ENCODE results near the gene HSPA8. TPM values are rescaled to one million over a fixed set of nuclear protein-coding genes. Genes with fewer than 3 reads are reported as not detected.
"Not testable (repeated sequence)": the region's sequence is repeated elsewhere in the genome, so short reads cannot be mapped to it uniquely, and the experiment has no call there.

HSPA8 gene
- 1,000 to 10,000 TPM; 2,378 to 2,407 TPM for total RNA-seq

GRCh38 chr11:123061403-123062157, at the start of gene HSPA8:
HSPA8 (minus strand) TSS chr11:123062136; CDS start chr11:123061324, 812 bp downstream.
- H3K4me1 Mint-ChIP-seq (ENCODE audit: low read depth) = peaks cover 54% of the 10 kb centered on the region
- peaks cover 64% of the 10 kb centered on the region for H3K36me3 Mint-ChIP-seq
- POLR2A ChIA-PET = interaction anchor here (0.6 to 12.4 kb wide), 11 partner anchors 8 to 365 kb away, joined by 3 to 202 read pairs (median 6); no protein-coding TSS in a partner anchor
- H3K9me3 Mint-ChIP-seq = no peaks in the 10 kb centered on the region
- intact Hi-C loops (cut with micrococcal nuclease) = loop anchor here (1.0 to 5.0 kb wide), 12 partner anchors 9 to 1599 kb away; partner anchors contain the start of gene GRAMD1B
- CTCF ChIA-PET = interaction anchor here (0.7 kb wide), 1 partner anchor 49 kb away, joined by 3 read pairs; no protein-coding TSS in a partner anchor
- peak within 1 kb of the TSS; percentile 99 for H3K4me3 Mint-ChIP-seq
- DNase-seq = peak; percentile 72
- peak within 1 kb of the TSS; percentile 100 for H3K27ac Mint-ChIP-seq
- H3K27me3 Mint-ChIP-seq = no peaks in the 10 kb centered on the region

- H3K27me3 Mint-ChIP-seq = no peaks in the 10 kb centered on the region
- no peak overlapping the region for H3K27ac Mint-ChIP-seq
- no peaks in the 10 kb centered on the region for H3K36me3 Mint-ChIP-seq
- peaks cover 4% of the 10 kb centered on the region for H3K4me1 Mint-ChIP-seq (ENCODE audit: low read depth)
- no peak for DNase-seq
- CTCF ChIA-PET = interaction anchor here (0.5 to 18.4 kb wide), 25 partner anchors 9 to 400 kb away, joined by 3 to 351 read pairs (median 5); partner anchors contain the start of gene CLMP
- no peak overlapping the region for H3K4me3 Mint-ChIP-seq
- POLR2A ChIA-PET = no interaction called here
- H3K9me3 Mint-ChIP-seq = peaks cover 4% of the 10 kb centered on the region
- intact Hi-C loops (cut with micrococcal nuclease) = loop anchor here (1.0 to 10.0 kb wide), 3 partner anchors 53 to 367 kb away; no protein-coding TSS in a partner anchor
Observed at GRCh38 chr11:123111465-123111864, 49.5 kb upstream of the HSPA8 start.

- no peak for DNase-seq
- Mint-ChIP-seq H3K27ac (no peak overlapping the region), H3K4me3 (no peak overlapping the region), H3K4me1 (ENCODE audit: low read depth) (peaks cover 4% of the 10 kb centered on the region), H3K9me3 (no peaks in the 10 kb centered on the region), H3K27me3 (no peaks in the 10 kb centered on the region), H3K36me3 (no peaks in the 10 kb centered on the region)
- intact Hi-C loops (cut with micrococcal nuclease) = loop anchor here (2.0 to 10.0 kb wide), 2 partner anchors 54 to 368 kb away; no protein-coding TSS in a partner anchor
- ChIA-PET POLR2A (no interaction called here), CTCF (interaction anchor here (0.5 to 18.4 kb wide), 26 partner anchors 7 to 466 kb away, joined by 3 to 351 read pairs (median 4); partner anchors contain the start of gene HSPA8)
Observed at GRCh38 chr11:123110397-123110796, 48.5 kb upstream of the HSPA8 start.

- H3K9me3 Mint-ChIP-seq = no peaks in the 10 kb centered on the region
- CTCF ChIA-PET = interaction anchor here (1.1 to 18.4 kb wide), 4 partner anchors 9 to 369 kb away, joined by 3 to 351 read pairs (median 20); no protein-coding TSS in a partner anchor
- POLR2A ChIA-PET = no interaction called here
- peaks cover 8% of the 10 kb centered on the region for H3K4me1 Mint-ChIP-seq (ENCODE audit: low read depth)
- no peak for DNase-seq
- no peaks in the 10 kb centered on the region for H3K36me3 Mint-ChIP-seq
- H3K27me3 Mint-ChIP-seq = no peaks in the 10 kb centered on the region
- H3K27ac Mint-ChIP-seq = no peak overlapping the region
- intact Hi-C loops (cut with micrococcal nuclease) = no loop called here
- H3K4me3 Mint-ChIP-seq = no peak overlapping the region
Observed at GRCh38 chr11:123107945-123108495, 46.1 kb upstream of the HSPA8 start.

GRCh38 chr11:123104697-123105096, 42.8 kb upstream of the HSPA8 start:
- Mint-ChIP-seq H3K36me3 (no peaks in the 10 kb centered on the region), H3K4me3 (no peak overlapping the region), H3K27me3 (no peaks in the 10 kb centered on the region), H3K9me3 (no peaks in the 10 kb centered on the region), H3K27ac (no peak overlapping the region), H3K4me1 (ENCODE audit: low read depth) (peaks cover 16% of the 10 kb centered on the region)
- intact Hi-C loops (cut with micrococcal nuclease) = loop anchor here (5.0 kb wide), 1 partner anchor 42 kb away; the partner anchor contains the start of gene HSPA8
- CTCF ChIA-PET = interaction anchor here (0.8 to 18.4 kb wide), 7 partner anchors 21 to 165 kb away, joined by 3 to 351 read pairs (median 12); no protein-coding TSS in a partner anchor
- DNase-seq = no peak
- POLR2A ChIA-PET = no interaction called here

GRCh38 chr11:123103326-123103980, 41.5 kb upstream of the HSPA8 start:
- DNase-seq = peak; percentile 42
- CTCF ChIA-PET = interaction anchor here (0.6 to 18.4 kb wide), 45 partner anchors 8 to 1475 kb away, joined by 3 to 351 read pairs (median 4); no protein-coding TSS in a partner anchor
- no peaks in the 10 kb centered on the region for H3K9me3 Mint-ChIP-seq
- intact Hi-C loops (cut with micrococcal nuclease) = loop anchor here (2.0 to 5.0 kb wide), 2 partner anchors 41 to 143 kb away; partner anchors contain the start of gene HSPA8
- H3K27me3 Mint-ChIP-seq = no peaks in the 10 kb centered on the region
- H3K4me1 Mint-ChIP-seq (ENCODE audit: low read depth) = peaks cover 16% of the 10 kb centered on the region
- H3K36me3 Mint-ChIP-seq = no peaks in the 10 kb centered on the region
- POLR2A ChIA-PET = interaction anchor here (0.6 to 1.3 kb wide), 2 partner anchors 13 to 40 kb away, joined by 4 to 5 read pairs; no protein-coding TSS in a partner anchor
- H3K27ac Mint-ChIP-seq = no peak overlapping the region
- no peak overlapping the region for H3K4me3 Mint-ChIP-seq

GRCh38 chr11:123100379-123101085, 38.6 kb upstream of the HSPA8 start:
- H3K4me1 Mint-ChIP-seq (ENCODE audit: low read depth) = peaks cover 16% of the 10 kb centered on the region
- POLR2A ChIA-PET = no interaction called here
- no peaks in the 10 kb centered on the region for H3K27me3 Mint-ChIP-seq
- no peaks in the 10 kb centered on the region for H3K36me3 Mint-ChIP-seq
- no peak for DNase-seq
- intact Hi-C loops (cut with micrococcal nuclease) = loop anchor here (5.0 kb wide), 1 partner anchor 38 kb away; the partner anchor contains the start of gene HSPA8
- H3K4me3 Mint-ChIP-seq = no peak overlapping the region
- peak overlapping the region; percentile 18 for H3K27ac Mint-ChIP-seq
- no peaks in the 10 kb centered on the region for H3K9me3 Mint-ChIP-seq
- CTCF ChIA-PET = interaction anchor here (0.7 to 18.4 kb wide), 5 partner anchors 11 to 307 kb away, joined by 3 to 351 read pairs (median 4); no protein-coding TSS in a partner anchor

GRCh38 chr11:123098990-123099389, 37.1 kb upstream of the HSPA8 start:
- POLR2A ChIA-PET = no interaction called here
- Mint-ChIP-seq H3K4me1 (ENCODE audit: low read depth) (peaks cover 16% of the 10 kb centered on the region), H3K4me3 (no peak overlapping the region), H3K9me3 (no peaks in the 10 kb centered on the region), H3K27me3 (no peaks in the 10 kb centered on the region), H3K36me3 (no peaks in the 10 kb centered on the region), H3K27ac (no peak overlapping the region)
- intact Hi-C loops (cut with micrococcal nuclease) = no loop called here
- DNase-seq = no peak
- CTCF ChIA-PET = interaction anchor here (0.7 to 18.4 kb wide), 4 partner anchors 9 to 146 kb away, joined by 3 to 351 read pairs (median 9); no protein-coding TSS in a partner anchor

- no peak for DNase-seq
- H3K27ac Mint-ChIP-seq = no peak overlapping the region
- no peaks in the 10 kb centered on the region for H3K27me3 Mint-ChIP-seq
- intact Hi-C loops (cut with micrococcal nuclease) = no loop called here
- POLR2A ChIA-PET = interaction anchor here (0.6 to 0.8 kb wide), 2 partner anchors 8 to 27 kb away, joined by 3 read pairs; no protein-coding TSS in a partner anchor
- H3K4me3 Mint-ChIP-seq = no peak overlapping the region
- peaks cover 5% of the 10 kb centered on the region for H3K4me1 Mint-ChIP-seq (ENCODE audit: low read depth)
- no peaks in the 10 kb centered on the region for H3K9me3 Mint-ChIP-seq
- CTCF ChIA-PET = interaction anchor here (1.0 to 2.4 kb wide), 2 partner anchors 9 to 154 kb away, joined by 5 to 10 read pairs; no protein-coding TSS in a partner anchor
- H3K36me3 Mint-ChIP-seq = no peaks in the 10 kb centered on the region
Observed at GRCh38 chr11:123093739-123094138, 31.8 kb upstream of the HSPA8 start.

- ChIA-PET POLR2A (no interaction called here), CTCF (interaction anchor here (0.6 to 1.5 kb wide), 3 partner anchors 11 to 15 kb away, joined by 3 to 4 read pairs (median 3); no protein-coding TSS in a partner anchor)
- intact Hi-C loops (cut with micrococcal nuclease) = no loop called here
- Mint-ChIP-seq H3K9me3 (no peaks in the 10 kb centered on the region), H3K27me3 (no peaks in the 10 kb centered on the region), H3K4me3 (no peak overlapping the region), H3K27ac (no peak overlapping the region), H3K36me3 (no peaks in the 10 kb centered on the region), H3K4me1 (ENCODE audit: low read depth) (peaks cover 18% of the 10 kb centered on the region)
- no peak for DNase-seq
Observed at GRCh38 chr11:123091506-123091905, 29.6 kb upstream of the HSPA8 start.

GRCh38 chr11:123090168-123090567, 28.2 kb upstream of the HSPA8 start:
- peak overlapping the region; percentile 11 for H3K27ac Mint-ChIP-seq
- DNase-seq; H3K27me3 Mint-ChIP-seq; H3K4me3 Mint-ChIP-seq; H3K9me3 Mint-ChIP-seq; intact Hi-C loops (cut with micrococcal nuclease); H3K36me3 Mint-ChIP-seq: not testable (repeated sequence)
- H3K4me1 Mint-ChIP-seq (ENCODE audit: low read depth) = peaks cover 30% of the 10 kb centered on the region
- CTCF ChIA-PET = interaction anchor here (1.0 to 1.5 kb wide), 2 partner anchors 13 to 36 kb away, joined by 3 to 4 read pairs; no protein-coding TSS in a partner anchor
- POLR2A ChIA-PET = interaction anchor here (0.6 kb wide), 2 partner anchors 14 to 30 kb away, joined by 3 to 4 read pairs; no protein-coding TSS in a partner anchor
